Neural progenitor cell (in vitro differentiated cells): ENCODE measurements around the gene CYB561D1.

Experiments used
- CTCF ChIP-seq: fragments of 200-600 bp; sonication (generic); IDR thresholded peaks from 2 replicates; pipeline ENCODE4 v1.5.1; 2017; ENCODE audit warnings: antibody characterized with exemption, mild to moderate bottlenecking
- EZH2phosphoT487 ChIP-seq: fragments of 200-600 bp; sonication (generic); IDR thresholded peaks from 2 replicates; pipeline ENCODE4 v1.6.1; 2017; ENCODE audit warnings: antibody characterized with exemption

- TF ChIP-seq CTCF (no peak), EZH2phosphoT487 (no peak)
These were observed 38.0 kb downstream of the CYB561D1 start for GRCh38 chr1:109531826-109532364.
